GM13976 (cell line): ENCODE measurements around the gene EMP1.

ENCODE experiments used
- DNase-seq: peaks from one replicate; pipeline ENCODE4 v3.0.0; 2012; ENCODE audit warnings: low spot score
- in situ Hi-C: fragments of 300-500 bp; cut with MboI; formaldehyde crosslinking; loops from one replicate; pipeline ENCODE4 v1.12.0; 2022; ENCODE audit warnings: low sequenced_read_pairs, mixed read lengths, inconsistent platforms; ENCODE audit not compliant: unreplicated experiment
- TF ChIP-seq, protein P1 (sequence below): IDR thresholded peaks from 2 replicates; pipeline ENCODE4 v1.5.1; 2012; ENCODE audit warnings: borderline replicate concordance, mild to moderate bottlenecking; ENCODE audit not compliant: insufficient read depth; ENCODE audit errors: extremely low read depth, missing control alignments, control extremely low read depth

The EMP1 gene

GRCh38 chr12:13164921-13165616 lies 31.5 kb upstream of the EMP1 start:
- in situ Hi-C loops = no loop called here
- no peak for DNase-seq
- TF ChIP-seq, protein P1, sequence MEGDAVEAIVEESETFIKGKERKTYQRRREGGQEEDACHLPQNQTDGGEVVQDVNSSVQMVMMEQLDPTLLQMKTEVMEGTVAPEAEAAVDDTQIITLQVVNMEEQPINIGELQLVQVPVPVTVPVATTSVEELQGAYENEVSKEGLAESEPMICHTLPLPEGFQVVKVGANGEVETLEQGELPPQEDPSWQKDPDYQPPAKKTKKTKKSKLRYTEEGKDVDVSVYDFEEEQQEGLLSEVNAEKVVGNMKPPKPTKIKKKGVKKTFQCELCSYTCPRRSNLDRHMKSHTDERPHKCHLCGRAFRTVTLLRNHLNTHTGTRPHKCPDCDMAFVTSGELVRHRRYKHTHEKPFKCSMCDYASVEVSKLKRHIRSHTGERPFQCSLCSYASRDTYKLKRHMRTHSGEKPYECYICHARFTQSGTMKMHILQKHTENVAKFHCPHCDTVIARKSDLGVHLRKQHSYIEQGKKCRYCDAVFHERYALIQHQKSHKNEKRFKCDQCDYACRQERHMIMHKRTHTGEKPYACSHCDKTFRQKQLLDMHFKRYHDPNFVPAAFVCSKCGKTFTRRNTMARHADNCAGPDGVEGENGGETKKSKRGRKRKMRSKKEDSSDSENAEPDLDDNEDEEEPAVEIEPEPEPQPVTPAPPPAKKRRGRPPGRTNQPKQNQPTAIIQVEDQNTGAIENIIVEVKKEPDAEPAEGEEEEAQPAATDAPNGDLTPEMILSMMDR = no peak

DNA sequence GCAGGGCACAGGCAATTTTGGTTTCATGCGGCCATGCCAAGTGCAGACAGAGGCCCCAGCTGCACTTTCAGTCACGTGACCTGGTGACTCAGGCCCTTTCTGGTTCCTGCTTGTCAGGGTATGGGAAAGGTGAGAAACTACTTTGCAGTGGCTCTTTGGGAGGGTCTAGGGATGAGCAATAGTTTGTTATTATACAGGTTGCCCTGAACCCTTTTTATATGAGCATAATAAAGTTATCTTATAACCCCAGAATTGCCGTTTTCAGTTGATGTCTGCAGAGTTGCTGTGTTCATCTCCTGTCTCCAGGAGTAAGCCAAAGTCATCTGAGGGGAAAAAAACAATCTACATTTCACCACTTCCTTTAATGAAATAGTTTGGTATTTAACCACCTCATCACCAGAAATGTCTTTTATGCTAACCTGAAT lies 30.9 kb upstream of the EMP1 start:
- DNase-seq = no peak
- TF ChIP-seq, protein P1 = no peak
- in situ Hi-C loops = no loop called here

DNA sequence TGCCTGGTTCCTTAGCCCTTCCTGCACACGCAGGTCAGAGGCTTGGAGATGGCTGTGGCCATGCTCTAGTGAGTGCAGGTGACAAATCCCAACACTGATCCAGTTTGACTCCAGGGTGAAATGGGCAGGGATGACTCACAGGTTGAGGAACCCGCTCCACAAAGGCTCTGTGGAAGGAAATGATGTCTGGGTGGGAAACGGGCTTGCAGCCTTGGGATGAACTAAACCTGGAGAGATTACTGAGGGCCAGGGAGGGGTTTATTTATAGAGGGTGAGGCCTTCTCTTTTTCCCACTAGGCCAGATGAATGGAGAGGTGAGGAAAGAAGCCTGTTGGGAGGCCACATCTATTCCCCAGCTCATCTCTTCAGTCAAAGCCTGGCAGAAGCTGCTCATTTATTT lies 29.3 kb upstream of the EMP1 start:
- DNase-seq = no peak
- in situ Hi-C loops = no loop called here
- TF ChIP-seq, protein P1 = no peak

- DNase-seq = no peak
- in situ Hi-C loops = no loop called here
- TF ChIP-seq, protein P1 = no peak
Observed at GRCh38 chr12:13167906-13168305, 28.6 kb upstream of the EMP1 start.

GRCh38 chr12:13169272-13169671 lies 27.3 kb upstream of the EMP1 start:
- in situ Hi-C loops = no loop called here
- no peak for DNase-seq
- TF ChIP-seq, protein P1 = no peak

GRCh38 chr12:13170892-13171490 lies 25.5 kb upstream of the EMP1 start:
- in situ Hi-C loops = no loop called here
- DNase-seq = no peak
- TF ChIP-seq, protein P1 = no peak
